ENCODE data around the gene CORO1C.

DNA sequence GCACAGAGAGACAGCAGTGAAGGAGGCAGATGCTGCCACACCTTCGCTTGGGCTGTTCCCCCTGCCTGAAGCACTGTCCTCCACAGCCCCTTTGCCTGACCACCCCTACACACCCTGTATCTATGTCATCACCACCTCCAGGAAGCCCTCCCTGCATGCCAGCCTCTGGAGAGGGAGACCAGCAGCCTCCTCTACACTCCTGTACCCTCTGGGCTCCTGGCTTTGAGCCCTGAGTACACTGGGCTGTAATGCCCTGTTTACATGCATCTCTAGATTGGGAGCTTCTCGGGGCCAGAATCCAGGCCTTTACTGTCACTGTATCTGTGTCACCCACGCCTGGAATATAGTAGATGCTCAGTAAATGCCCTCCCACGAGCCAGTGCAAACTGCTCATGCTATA lies 127.6 kb downstream of the CORO1C start:
- TF ChIP-seq PML (IDR thresholded peaks at IDR 0.05; ENCODE audit: low read length): no peak
- TF ChIP-seq MAFK (IDR thresholded peaks at IDR 0.05; ENCODE audit: low read length): no peak
- TF ChIP-seq BHLHE40 (IDR thresholded peaks at IDR 0.05; ENCODE audit: low read length): no peak
- no peak for TF ChIP-seq CTCF (IDR thresholded peaks at IDR 0.05 in 2 of 3, conservative IDR thresholded peaks at IDR 0.05 in 1 of 3; ENCODE audit: insufficient read depth in 2 of 3, low read depth in 1 of 3, low read length in 3 of 3)
- no peak for TF ChIP-seq RBM39 (optimal IDR thresholded peaks at IDR 0.05; ENCODE audit: low read depth, low read length)
- no peak for TF ChIP-seq PHF21A (IDR thresholded peaks at IDR 0.05; ENCODE audit: borderline replicate concordance, low read depth)
- no peak for TF ChIP-seq JUNB (CRISPR knock-in tag; conservative IDR thresholded peaks at IDR 0.05)
